ENCODE data around the gene GTF2F2.

GTF2F2 gene

GRCh38 chr13:45331123-45331619 is 210.9 kb downstream of the GTF2F2 start:
- in situ Hi-C loops (cut with MboI; ENCODE audit: low pct_unique_long_range_greater_than_20kb, low sequenced_read_pairs, unreplicated experiment): no loop called here
- DNase-seq (ENCODE audit: low spot score): no peak
- TF ChIP-seq, protein P1, sequence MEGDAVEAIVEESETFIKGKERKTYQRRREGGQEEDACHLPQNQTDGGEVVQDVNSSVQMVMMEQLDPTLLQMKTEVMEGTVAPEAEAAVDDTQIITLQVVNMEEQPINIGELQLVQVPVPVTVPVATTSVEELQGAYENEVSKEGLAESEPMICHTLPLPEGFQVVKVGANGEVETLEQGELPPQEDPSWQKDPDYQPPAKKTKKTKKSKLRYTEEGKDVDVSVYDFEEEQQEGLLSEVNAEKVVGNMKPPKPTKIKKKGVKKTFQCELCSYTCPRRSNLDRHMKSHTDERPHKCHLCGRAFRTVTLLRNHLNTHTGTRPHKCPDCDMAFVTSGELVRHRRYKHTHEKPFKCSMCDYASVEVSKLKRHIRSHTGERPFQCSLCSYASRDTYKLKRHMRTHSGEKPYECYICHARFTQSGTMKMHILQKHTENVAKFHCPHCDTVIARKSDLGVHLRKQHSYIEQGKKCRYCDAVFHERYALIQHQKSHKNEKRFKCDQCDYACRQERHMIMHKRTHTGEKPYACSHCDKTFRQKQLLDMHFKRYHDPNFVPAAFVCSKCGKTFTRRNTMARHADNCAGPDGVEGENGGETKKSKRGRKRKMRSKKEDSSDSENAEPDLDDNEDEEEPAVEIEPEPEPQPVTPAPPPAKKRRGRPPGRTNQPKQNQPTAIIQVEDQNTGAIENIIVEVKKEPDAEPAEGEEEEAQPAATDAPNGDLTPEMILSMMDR (IDR thresholded peaks at IDR 0.05; ENCODE audit: extremely low read depth, insufficient read depth, missing control alignments): no peak

DNA sequence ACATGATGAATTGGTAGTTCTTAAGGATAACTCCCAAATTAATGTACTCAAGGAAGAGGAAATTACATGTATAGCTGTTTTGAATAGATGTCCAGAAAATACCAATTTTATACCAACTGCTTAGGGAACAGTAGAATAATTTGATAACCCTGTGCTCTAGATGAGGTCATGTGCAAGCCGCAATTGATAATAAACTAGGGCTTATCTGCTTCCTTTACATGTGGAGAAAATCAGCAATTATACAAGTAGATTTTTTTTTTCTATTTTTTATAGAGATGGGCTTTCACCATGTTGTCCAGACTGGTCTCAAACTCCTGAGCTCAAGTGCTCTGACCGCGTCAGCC is 211.4 kb downstream of the GTF2F2 start:
- no peak for DNase-seq (ENCODE audit: low spot score)
- in situ Hi-C loops (cut with MboI; ENCODE audit: low pct_unique_long_range_greater_than_20kb, low sequenced_read_pairs, unreplicated experiment): no loop called here
- TF ChIP-seq, protein P1 (IDR thresholded peaks at IDR 0.05; ENCODE audit: extremely low read depth, insufficient read depth, missing control alignments): no peak

DNA sequence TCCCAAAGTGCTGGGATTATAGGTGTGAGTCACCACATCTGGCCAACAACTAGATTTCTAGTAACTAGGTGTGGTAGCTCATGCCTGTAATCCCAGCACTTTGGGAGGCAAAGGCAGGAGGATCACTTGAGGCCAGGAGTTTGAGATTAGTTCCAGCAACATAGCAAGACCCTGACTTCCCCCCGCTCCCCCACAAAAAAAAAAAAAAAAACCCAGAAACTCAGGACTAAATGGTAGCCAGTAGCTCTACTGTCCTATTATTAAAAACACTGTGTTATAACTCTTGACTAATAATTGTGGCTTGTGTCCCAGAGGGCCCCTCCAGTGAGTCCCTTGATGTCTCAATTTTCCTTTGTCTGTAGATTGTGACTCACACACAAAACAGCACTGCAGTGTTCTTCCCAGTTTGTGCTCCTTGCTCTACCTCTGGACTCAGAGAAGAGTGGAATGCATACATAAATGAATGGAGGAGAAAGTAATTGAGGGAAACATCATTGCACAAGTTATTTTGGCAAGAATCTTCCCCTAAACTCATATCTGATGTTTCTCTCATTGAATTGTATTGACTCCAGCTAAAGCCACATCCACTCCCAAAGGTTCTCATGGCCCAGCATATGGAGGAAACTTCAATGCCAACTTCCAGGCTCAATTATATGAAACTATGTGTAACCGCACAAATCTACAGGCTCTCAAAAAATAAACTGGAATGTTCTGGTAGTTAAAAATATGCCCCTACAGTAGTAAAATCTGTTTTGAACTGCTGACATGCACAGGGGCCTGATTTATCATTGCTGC is 211.9 kb downstream of the GTF2F2 start:
- TF ChIP-seq, protein P1 (IDR thresholded peaks at IDR 0.05; ENCODE audit: extremely low read depth, insufficient read depth, missing control alignments): no peak
- DNase-seq (ENCODE audit: low spot score): no peak
- in situ Hi-C loops (cut with MboI; ENCODE audit: low pct_unique_long_range_greater_than_20kb, low sequenced_read_pairs, unreplicated experiment): no loop called here

- TF ChIP-seq, protein P1 (IDR thresholded peaks at IDR 0.05; ENCODE audit: extremely low read depth, insufficient read depth, missing control alignments): no peak
- in situ Hi-C loops (cut with MboI; ENCODE audit: low pct_unique_long_range_greater_than_20kb, low sequenced_read_pairs, unreplicated experiment): no loop called here
- DNase-seq (ENCODE audit: low spot score): no peak
These were observed 212.5 kb downstream of the GTF2F2 start for GRCh38 chr13:45332831-45333219.

DNA sequence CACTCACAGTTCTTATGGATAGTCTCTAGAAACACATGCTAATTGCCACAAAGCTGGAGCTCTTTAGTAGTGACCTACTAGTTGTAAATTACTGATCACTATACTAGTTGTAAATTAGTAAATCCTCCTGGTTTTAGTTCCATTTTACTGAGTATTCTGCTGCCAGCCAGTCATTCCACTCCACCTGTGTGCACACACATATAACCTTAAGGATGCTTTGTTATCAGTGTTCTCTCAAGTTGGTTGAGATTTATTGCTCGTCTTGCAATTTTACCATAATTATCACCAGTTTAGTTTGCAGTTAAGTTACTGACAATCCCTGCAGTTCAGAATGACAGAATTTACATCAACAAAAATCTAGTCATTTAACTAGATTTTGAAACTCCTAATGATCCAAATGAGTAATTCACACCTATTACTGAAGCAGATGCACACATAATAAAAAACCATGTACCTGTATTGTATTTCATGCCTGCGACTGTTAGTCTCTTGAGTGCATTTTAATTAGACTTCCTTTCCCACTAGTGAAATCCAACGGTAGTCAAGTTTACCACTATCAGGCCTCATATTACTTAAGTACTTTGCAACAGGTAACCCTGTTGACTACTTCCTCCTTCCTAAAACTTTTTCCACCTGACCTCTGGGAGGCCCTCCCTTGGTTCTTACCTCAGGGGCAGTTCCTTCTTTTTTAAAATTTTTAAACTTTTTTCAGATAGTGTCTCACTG is 213.1 kb downstream of the GTF2F2 start:
- TF ChIP-seq, protein P1 (IDR thresholded peaks at IDR 0.05; ENCODE audit: extremely low read depth, insufficient read depth, missing control alignments): no peak
- no peak for DNase-seq (ENCODE audit: low spot score)
- in situ Hi-C loops (cut with MboI; ENCODE audit: low pct_unique_long_range_greater_than_20kb, low sequenced_read_pairs, unreplicated experiment): no loop called here

Measured in GM13977 (cell line).